Progenitor cell of endocrine pancreas (in vitro differentiated cells): ENCODE data around the gene PTPRM. TPM values are rescaled to one million over a fixed set of nuclear protein-coding genes. Genes with fewer than 3 reads are reported as not detected.

Experiments used
- DNase-seq: peaks from one replicate; pipeline ENCODE4 v3.0.0; 2021; ENCODE audit warnings: low spot score; ENCODE audit not compliant: unreplicated experiment
- H3K27ac Mint-ChIP-seq: 2 replicates; pipeline ENCODE4 v1.8.0; 2021; ENCODE audit warnings: mild to moderate bottlenecking, moderate library complexity, mixed read lengths
- H3K27me3 Mint-ChIP-seq: 2 replicates; pipeline ENCODE4 v1.8.0; 2021; ENCODE audit warnings: mixed read lengths
- H3K36me3 Mint-ChIP-seq: 2 replicates; pipeline ENCODE4 v1.8.0; 2022; ENCODE audit warnings: mixed read lengths; ENCODE audit not compliant: insufficient read depth
- H3K4me1 Mint-ChIP-seq: 2 replicates; pipeline ENCODE4 v1.8.0; 2021; ENCODE audit warnings: low read depth, mixed read lengths
- H3K4me3 Mint-ChIP-seq: 2 replicates; pipeline ENCODE4 v1.8.0; 2021; ENCODE audit warnings: low read depth, mild to moderate bottlenecking, moderate library complexity, mixed read lengths
- H3K9me3 Mint-ChIP-seq: 2 replicates; pipeline ENCODE4 v1.8.0; 2021; ENCODE audit warnings: low read depth, mixed read lengths
- total RNA-seq: library from RNA; stranded (reverse); gene quantifications from 2 replicates; pipeline ENCODE4 v1.2.1, GENCODE V29; 2021
- TF ChIP-seq, protein P1 (sequence below): fragments of 200-600 bp; sonication (generic); IDR thresholded peaks from one replicate; pipeline ENCODE4 v1.5.0; 2021; ENCODE audit warnings: antibody characterized with exemption, mild to moderate bottlenecking; ENCODE audit not compliant: unreplicated experiment

PTPRM gene
- total RNA-seq, 1 donor from 2014 or later = 23.2 TPM

- DNase-seq = no peak
- no peaks in the 10 kb centered on the region for H3K9me3 Mint-ChIP-seq
- H3K4me1 Mint-ChIP-seq = no peaks in the 10 kb centered on the region
- no peak overlapping the region for H3K27ac Mint-ChIP-seq
- no peak overlapping the region for H3K4me3 Mint-ChIP-seq
- no peaks in the 10 kb centered on the region for H3K36me3 Mint-ChIP-seq
- no peaks in the 10 kb centered on the region for H3K27me3 Mint-ChIP-seq
- TF ChIP-seq, protein P1, sequence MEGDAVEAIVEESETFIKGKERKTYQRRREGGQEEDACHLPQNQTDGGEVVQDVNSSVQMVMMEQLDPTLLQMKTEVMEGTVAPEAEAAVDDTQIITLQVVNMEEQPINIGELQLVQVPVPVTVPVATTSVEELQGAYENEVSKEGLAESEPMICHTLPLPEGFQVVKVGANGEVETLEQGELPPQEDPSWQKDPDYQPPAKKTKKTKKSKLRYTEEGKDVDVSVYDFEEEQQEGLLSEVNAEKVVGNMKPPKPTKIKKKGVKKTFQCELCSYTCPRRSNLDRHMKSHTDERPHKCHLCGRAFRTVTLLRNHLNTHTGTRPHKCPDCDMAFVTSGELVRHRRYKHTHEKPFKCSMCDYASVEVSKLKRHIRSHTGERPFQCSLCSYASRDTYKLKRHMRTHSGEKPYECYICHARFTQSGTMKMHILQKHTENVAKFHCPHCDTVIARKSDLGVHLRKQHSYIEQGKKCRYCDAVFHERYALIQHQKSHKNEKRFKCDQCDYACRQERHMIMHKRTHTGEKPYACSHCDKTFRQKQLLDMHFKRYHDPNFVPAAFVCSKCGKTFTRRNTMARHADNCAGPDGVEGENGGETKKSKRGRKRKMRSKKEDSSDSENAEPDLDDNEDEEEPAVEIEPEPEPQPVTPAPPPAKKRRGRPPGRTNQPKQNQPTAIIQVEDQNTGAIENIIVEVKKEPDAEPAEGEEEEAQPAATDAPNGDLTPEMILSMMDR = no peak
Observed at GRCh38 chr18:7635948-7636347, 68.8 kb downstream of the PTPRM start.

- no peaks in the 10 kb centered on the region for H3K9me3 Mint-ChIP-seq
Observed at GRCh38 chr18:7637269-7637668, 70.2 kb downstream of the PTPRM start.

GRCh38 chr18:7638321-7638720 lies 71.2 kb downstream of the PTPRM start:
- Mint-ChIP-seq H3K27ac (no peak overlapping the region), H3K9me3 (no peaks in the 10 kb centered on the region), H3K4me3 (no peak overlapping the region), H3K27me3 (no peaks in the 10 kb centered on the region), H3K4me1 (peaks cover 10% of the 10 kb centered on the region), H3K36me3 (no peaks in the 10 kb centered on the region)
- TF ChIP-seq, protein P1 = no peak
- no peak for DNase-seq

More at GRCh38 chr18:7637269-7637668, 70.2 kb downstream of the PTPRM start:
- no peaks in the 10 kb centered on the region for H3K36me3 Mint-ChIP-seq
- peaks cover 6% of the 10 kb centered on the region for H3K4me1 Mint-ChIP-seq
- no peaks in the 10 kb centered on the region for H3K27me3 Mint-ChIP-seq
- no peak overlapping the region for H3K4me3 Mint-ChIP-seq
- TF ChIP-seq, protein P1 = no peak
- DNase-seq = no peak
- no peak overlapping the region for H3K27ac Mint-ChIP-seq

DNA sequence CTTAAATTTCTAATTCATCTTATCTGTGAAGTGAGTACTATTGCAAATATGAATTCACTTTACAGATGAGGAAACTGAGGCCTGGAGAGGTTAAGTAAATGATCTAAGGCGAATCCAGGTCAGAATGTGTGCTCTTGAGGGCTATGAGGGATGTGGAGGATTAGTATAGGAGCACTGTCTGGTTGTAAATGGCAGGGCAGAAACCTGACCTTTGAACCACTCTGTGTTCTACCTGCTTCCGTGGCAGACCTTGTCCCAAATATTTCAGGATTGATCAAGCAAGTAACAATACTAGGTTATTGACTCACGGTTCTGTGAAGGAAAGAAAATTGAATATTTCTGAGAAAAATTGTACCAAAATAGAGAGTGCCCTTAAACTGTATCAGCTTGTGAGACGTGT lies 74.7 kb downstream of the PTPRM start:
- no peak overlapping the region for H3K4me3 Mint-ChIP-seq
- H3K9me3 Mint-ChIP-seq = no peaks in the 10 kb centered on the region
- H3K4me1 Mint-ChIP-seq = peaks cover 18% of the 10 kb centered on the region
- H3K36me3 Mint-ChIP-seq = no peaks in the 10 kb centered on the region
- TF ChIP-seq, protein P1 = no peak
- no peaks in the 10 kb centered on the region for H3K27me3 Mint-ChIP-seq
- no peak overlapping the region for H3K27ac Mint-ChIP-seq
- DNase-seq = no peak

DNA sequence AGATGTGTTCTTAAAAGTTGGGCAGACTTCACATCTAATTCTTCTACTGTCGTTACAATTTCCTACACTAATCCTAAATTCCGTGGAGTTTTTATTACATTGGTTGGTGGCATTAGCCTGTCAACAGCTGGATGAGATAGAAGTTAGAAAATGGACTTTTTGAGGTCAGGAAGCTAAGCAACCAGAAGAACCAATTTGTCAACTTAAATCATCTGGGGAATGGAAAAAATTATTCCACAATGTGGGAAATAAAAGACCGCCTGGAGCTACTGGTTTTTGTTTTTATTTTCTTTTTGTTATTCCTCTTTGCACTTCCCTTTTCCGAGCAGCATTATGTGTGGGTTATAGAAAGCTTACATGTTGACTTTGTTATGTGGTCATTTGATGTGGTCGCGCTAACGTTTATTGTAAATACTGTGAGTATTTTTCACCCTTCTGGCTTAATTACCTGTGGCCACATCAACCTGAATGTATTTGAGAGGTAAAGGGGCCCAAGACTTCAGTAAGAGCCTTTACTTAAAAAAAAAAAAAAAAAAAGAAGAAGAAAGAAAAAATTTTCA lies 75.3 kb downstream of the PTPRM start:
- Mint-ChIP-seq H3K36me3 (no peaks in the 10 kb centered on the region), H3K27me3 (no peaks in the 10 kb centered on the region), H3K4me1 (peaks cover 18% of the 10 kb centered on the region), H3K9me3 (no peaks in the 10 kb centered on the region), H3K27ac (no peak overlapping the region), H3K4me3 (no peak overlapping the region)
- TF ChIP-seq, protein P1 = no peak
- no peak for DNase-seq
